NCI-H187 treated with DMSO at 0.1 percent for 48 hours (cell line): ENCODE data around the gene LAPTM5.
"Not testable (repeated sequence)": the region's sequence is repeated elsewhere in the genome, so short reads cannot be mapped to it uniquely, and the experiment has no call there.

Experiments used
- DNase-seq: peaks from one replicate; lab custom pipeline; 2025; lab: John Stamatoyannopoulos, UW

LAPTM5 gene

GRCh38 chr1:30757352-30758120 lies at the start of gene LAPTM5:
TSS of gene LAPTM5 (minus strand) at chr1:30757774. CDS start at chr1:30757745, 29 bp downstream.
- DNase-seq: no peak

GRCh38 chr1:30806381-30807317 lies 49.1 kb upstream of the LAPTM5 start:
- no peak for DNase-seq

- no peak for DNase-seq
Observed at GRCh38 chr1:30805304-30806003, 47.9 kb upstream of the LAPTM5 start.

- no peak for DNase-seq
Observed at GRCh38 chr1:30804822-30805221, 47.2 kb upstream of the LAPTM5 start.

- no peak for DNase-seq
Observed at GRCh38 chr1:30804352-30804751, 46.8 kb upstream of the LAPTM5 start.

- no peak for DNase-seq
Observed at GRCh38 chr1:30803562-30803961, 46.0 kb upstream of the LAPTM5 start.

- DNase-seq: no peak
Observed at GRCh38 chr1:30801771-30802198, 44.2 kb upstream of the LAPTM5 start.

GRCh38 chr1:30799233-30799511 lies 41.6 kb upstream of the LAPTM5 start:
- no peak for DNase-seq

GRCh38 chr1:30798389-30799232 lies 41.0 kb upstream of the LAPTM5 start:
- no peak for DNase-seq

- no peak for DNase-seq
Observed at GRCh38 chr1:30795026-30795425, 37.5 kb upstream of the LAPTM5 start.

- DNase-seq: no peak
Observed at GRCh38 chr1:30794260-30794659, 36.7 kb upstream of the LAPTM5 start.

GRCh38 chr1:30793209-30793608 lies 35.6 kb upstream of the LAPTM5 start:
- DNase-seq: no peak

- DNase-seq: no peak
Observed at GRCh38 chr1:30791868-30792267, 34.3 kb upstream of the LAPTM5 start.

- no peak for DNase-seq
Observed at GRCh38 chr1:30790850-30791778, 33.5 kb upstream of the LAPTM5 start.

- not testable (repeated sequence) for DNase-seq
Observed at GRCh38 chr1:30790256-30790525, 32.6 kb upstream of the LAPTM5 start.

- no peak for DNase-seq
Observed at GRCh38 chr1:30789388-30790255, 32.0 kb upstream of the LAPTM5 start.

GRCh38 chr1:30788580-30789387 lies 31.2 kb upstream of the LAPTM5 start:
- DNase-seq: no peak

- no peak for DNase-seq
Observed at GRCh38 chr1:30787856-30788495, 30.4 kb upstream of the LAPTM5 start.
